SK-N-SH (cell line): ENCODE measurements around the gene ARSJ. TPM values are rescaled to one million over a fixed set of nuclear protein-coding genes. Genes with fewer than 3 reads are reported as not detected.

Experiments
- CTCF ChIA-PET: fragments of 300-600, 350-600 bp; formaldehyde crosslinking; extraction: SDS; loops from one replicate; lab custom pipeline; 2021; lab: Yijun Ruan, JAX
- POLR2A ChIA-PET: fragments of 350-600 bp; sonication (Branson Sonifier 250); formaldehyde crosslinking; extraction: SDS; loops from one replicate; lab custom pipeline; 2020; ENCODE audit warnings: antibody characterized with exemption, inconsistent platforms; lab: Yijun Ruan, JAX
- DNase-seq: peaks from one replicate; pipeline ENCODE4 v3.0.0; 2012
- H2AFZ ChIP-seq: fragments of 200-600 bp; sonication (generic); 2 replicates; pipeline ENCODE4 v1.8.1; 2016; ENCODE audit warnings: antibody characterized with exemption, mild to moderate bottlenecking, low read depth
- H3F3A ChIP-seq: fragments of 200-600 bp; sonication (generic); replicated peaks from 2 replicates; pipeline ENCODE3; 2016; ENCODE audit warnings: antibody characterized with exemption, mild to moderate bottlenecking; ENCODE audit not compliant: insufficient read depth
- H3K27ac ChIP-seq, 2 experiments: fragments of 200-500 bp in 1 of 2; fragments of 200-600 bp in 1 of 2; sonication (Bioruptor generic) in 1 of 2; sonication (generic), shearing (Covaris generic) in 1 of 2; 2 replicates each; pipeline versions ENCODE4 v1.5.1 to v1.6.1; 2014 to 2016; ENCODE audit warnings: low read depth in 2 of 2, inconsistent platforms in 1 of 2, low read length in 1 of 2, mild to moderate bottlenecking in 1 of 2, mixed read lengths in 1 of 2
- H3K27me3 ChIP-seq: fragments of 200-600 bp; sonication (generic), shearing (Covaris generic); 2 replicates; pipeline ENCODE4 v1.6.1; 2016; ENCODE audit warnings: mixed run types; ENCODE audit not compliant: insufficient read depth
- H3K36me3 ChIP-seq, 2 experiments: fragments of 200-500 bp in 1 of 2; fragments of 200-600 bp in 1 of 2; sonication (Bioruptor generic) in 1 of 2; sonication (generic) in 1 of 2; replicated peaks in 1 of 2; 2 replicates each; pipeline versions ENCODE3 to v1.5.1; 2014 to 2016; ENCODE audit warnings: low read length in 1 of 2, mild to moderate bottlenecking in 1 of 2; ENCODE audit not compliant: insufficient read depth in 2 of 2, control insufficient read depth in 1 of 2
- H3K4me1 ChIP-seq, 2 experiments: fragments of 200-500 bp in 1 of 2; fragments of 200-600 bp in 1 of 2; sonication (Bioruptor generic) in 1 of 2; sonication (generic), shearing (Covaris generic) in 1 of 2; 2 replicates each; pipeline versions ENCODE4 v1.5.1 to v1.6.1; 2014 to 2016; ENCODE audit warnings: low read depth in 1 of 2, low read length in 1 of 2, mixed run types in 1 of 2; ENCODE audit not compliant: insufficient read depth in 2 of 2, control insufficient read depth in 1 of 2
- H3K4me2 ChIP-seq: fragments of 200-600 bp; sonication (generic), shearing (Covaris generic); 2 replicates; pipeline ENCODE4 v1.6.1; 2017; ENCODE audit warnings: mixed run types
- H3K4me3 ChIP-seq, 2 experiments: fragments of 200-500 bp in 1 of 2; fragments of 200-600 bp in 1 of 2; sonication (Bioruptor generic) in 1 of 2; sonication (generic), shearing (Covaris generic) in 1 of 2; 2 replicates each; pipeline versions ENCODE4 v1.5.1 to v1.8.1; 2014 to 2016; ENCODE audit warnings: low read depth in 2 of 2, inconsistent platforms in 1 of 2, low read length in 1 of 2, mild to moderate bottlenecking in 1 of 2, mixed read lengths in 1 of 2, moderate library complexity in 1 of 2
- H3K79me2 ChIP-seq: fragments of 200-600 bp; sonication (generic); 2 replicates; pipeline ENCODE4 v1.8.1; 2017; ENCODE audit warnings: mild to moderate bottlenecking; ENCODE audit not compliant: insufficient read depth
- H3K9ac ChIP-seq: fragments of 200-600 bp; sonication (generic); 2 replicates; pipeline ENCODE4 v1.6.1; 2017; ENCODE audit warnings: mixed run types
- H3K9me2 ChIP-seq: fragments of 200-600 bp; sonication (generic); 2 replicates; pipeline ENCODE4 v1.6.1; 2017; ENCODE audit warnings: mixed run types
- H3K9me3 ChIP-seq: fragments of 200-600 bp; sonication (generic); 2 replicates; pipeline ENCODE4 v1.6.1; 2017; ENCODE audit warnings: mixed run types, mild to moderate bottlenecking, moderate library complexity
- H4K20me1 ChIP-seq: fragments of 200-600 bp; sonication (generic); 2 replicates; pipeline ENCODE4 v1.6.1; 2017; ENCODE audit warnings: mild to moderate bottlenecking, mixed run types; ENCODE audit not compliant: insufficient read depth
- EZH2phosphoT487 ChIP-seq: fragments of 200-600 bp; sonication (generic); IDR thresholded peaks from 2 replicates; pipeline ENCODE4 v1.6.1; 2017; ENCODE audit warnings: low read depth, mixed run types, mild to moderate bottlenecking, antibody characterized with exemption, moderate library complexity, borderline replicate concordance
- JUND ChIP-seq: IDR thresholded peaks from 2 replicates; pipeline ENCODE4 v1.4.0; 2012
- MEF2A ChIP-seq: IDR thresholded peaks from 2 replicates; pipeline ENCODE4 v1.4.0; 2012; ENCODE audit warnings: low read depth, borderline replicate concordance
- PBX3 ChIP-seq: IDR thresholded peaks from 2 replicates; pipeline ENCODE4; 2012
- POLR2AphosphoS5 ChIP-seq: IDR thresholded peaks from 2 replicates; pipeline ENCODE4 v1.6.1; 2012; ENCODE audit warnings: low read depth, low read length
- RXRA ChIP-seq: IDR thresholded peaks from 2 replicates; pipeline ENCODE4 v1.4.0; 2012; ENCODE audit warnings: low read depth, mild to moderate bottlenecking, borderline replicate concordance
- TCF12 ChIP-seq: IDR thresholded peaks from 2 replicates; pipeline ENCODE4 v1.4.0; 2012
- ZBTB33 ChIP-seq: IDR thresholded peaks from 2 replicates; pipeline ENCODE4 v1.4.0; 2012; ENCODE audit warnings: low read depth, borderline replicate concordance
- WGBS: methylation state at CpG from one replicate; pipeline ENCODE4 v1.1.6; 2017; ENCODE audit warnings: low lambda C conversion rate; 5-methylcytosine and 5-hydroxymethylcytosine counted together
- polyA plus RNA-seq, 3 experiments: library from polyadenylated mRNA; depleted of rRNA; stranded (reverse); fragments of >200 nt; gene quantifications; 2 replicates each; pipeline ENCODE4 v1.2.3, GENCODE V29; 2012

Gene ARSJ
- polyA plus RNA-seq, 1 of the 3 experiments (the other 2 are of a cell fraction) = 30.4 TPM

GRCh38 chr4:113943863-113944262, 35.6 kb downstream of the ARSJ start:
- no peak overlapping the region for H3K4me3 ChIP-seq

GRCh38 chr4:113943085-113943484, 36.4 kb downstream of the ARSJ start:
- Histone ChIP-seq H3K9me3 (no peaks in the 10 kb centered on the region), H3K4me1 (peaks cover 0 to 20% of the 10 kb centered on the region in 2 experiments; a peak in 2 of 4 replicates), H4K20me1 (no peaks in the 10 kb centered on the region), H3K36me3 (peaks cover 0 to 38% of the 10 kb centered on the region in 2 experiments), H3K27me3 (no peaks in the 10 kb centered on the region), H2AFZ (no peak overlapping the region), H3K27ac (peak overlapping the region in 1 of 2 experiments; percentile 88; a peak in 1 of 4 replicates), H3F3A (peaks cover 51% of the 10 kb centered on the region), H3K79me2 (peaks cover 96% of the 10 kb centered on the region), H3K4me2 (no peak overlapping the region), H3K9me2 (no peaks in the 10 kb centered on the region), H3K9ac (no peak overlapping the region), H3K4me3 (no peak overlapping the region)
- POLR2A ChIA-PET = no interaction called here
- WGBS = 33% methylated on average over 1 of the region's 1 CpG
- no peak for DNase-seq
- TF ChIP-seq POLR2AphosphoS5 (no peak), JUND (no peak), ZBTB33 (no peak), PBX3 (no peak), EZH2phosphoT487 (no peak), TCF12 (no peak)
- CTCF ChIA-PET = interaction anchor here (1.4 kb wide), 1 partner anchor 435 kb away, joined by 3 read pairs; no protein-coding TSS in a partner anchor

More at GRCh38 chr4:113943863-113944262, 35.6 kb downstream of the ARSJ start:
- H3K9me3 ChIP-seq = no peaks in the 10 kb centered on the region
- POLR2A ChIA-PET = no interaction called here
- H3F3A ChIP-seq = peaks cover 51% of the 10 kb centered on the region
- peak; percentile 27; the same call in 1 of the 2 replicates for TF ChIP-seq TCF12
- no peak for TF ChIP-seq MEF2A
- TF ChIP-seq POLR2AphosphoS5 = peak; percentile 46; the same call in 1 of the 2 replicates
- TF ChIP-seq RXRA = no peak
- CTCF ChIA-PET = interaction anchor here (1.2 to 1.4 kb wide), 3 partner anchors 115 to 441 kb away, joined by 3 to 5 read pairs (median 3); no protein-coding TSS in a partner anchor
- peaks cover 96% of the 10 kb centered on the region for H3K79me2 ChIP-seq
- peak overlapping the region in 1 of 2 experiments; percentile 88; a peak in 1 of 4 replicates for H3K27ac ChIP-seq
- peaks cover 0 to 20% of the 10 kb centered on the region in 2 experiments; a peak in 2 of 4 replicates for H3K4me1 ChIP-seq
- H3K9me2 ChIP-seq = no peaks in the 10 kb centered on the region
- peaks cover 0 to 41% of the 10 kb centered on the region in 2 experiments for H3K36me3 ChIP-seq
- 0 out of 2 replicates have a peak overlapping the region, but pooled peaks have one; percentile 3 for H3K4me2 ChIP-seq
- no peak for DNase-seq
- WGBS = 44% methylated on average over 3 of the region's 3 CpGs
- no peaks in the 10 kb centered on the region for H3K27me3 ChIP-seq
- no peak overlapping the region for H2AFZ ChIP-seq
- H3K9ac ChIP-seq = no peak overlapping the region
- H4K20me1 ChIP-seq = no peaks in the 10 kb centered on the region
